BJ (cell line): ENCODE measurements around the gene ZSWIM8. TPM values are rescaled to one million over a fixed set of nuclear protein-coding genes. Genes with fewer than 3 reads are reported as not detected.

Experiments used
- CTCF ChIA-PET: fragments of 350-600 bp; formaldehyde crosslinking; extraction: SDS; loops from one replicate; lab custom pipeline; 2021; ENCODE audit warnings: antibody characterized with exemption, inconsistent platforms; lab: Yijun Ruan, JAX
- POLR2A ChIA-PET: fragments of 300-600 bp; sonication (Branson Sonifier 250); formaldehyde crosslinking; extraction: SDS; loops from one replicate; lab custom pipeline; 2021; ENCODE audit warnings: antibody characterized with exemption; lab: Charles Lee
- DNase-seq: peaks from one replicate; pipeline ENCODE4 v3.0.0-alpha.2; 2011; ENCODE audit warnings: low read depth
- H3K27me3 ChIP-seq: 2 replicates; pipeline ENCODE4 v1.6.0; 2011; ENCODE audit warnings: low read length; ENCODE audit not compliant: control insufficient read depth, insufficient read depth
- H3K36me3 ChIP-seq: 2 replicates; pipeline ENCODE4 v1.5.1; 2011; ENCODE audit warnings: low read length; ENCODE audit not compliant: control insufficient read depth, insufficient read depth
- H3K4me3 ChIP-seq: 2 replicates; pipeline ENCODE4 v1.5.1; 2011; ENCODE audit warnings: low read depth, mild to moderate bottlenecking, control low read depth, low read length
- CTCF ChIP-seq: IDR thresholded peaks from 2 replicates; pipeline ENCODE4 v1.5.1; 2011; ENCODE audit warnings: low read depth, mild to moderate bottlenecking, control low read depth, inconsistent platforms, low read length, moderate library complexity; ENCODE audit not compliant: insufficient read depth
- polyA plus RNA-seq: library from polyadenylated mRNA; depleted of rRNA; stranded (reverse); fragments of >200 nt; gene quantifications from 2 replicates; pipeline ENCODE4 v1.2.3, GENCODE V29; 2011; rRNA removed
- small RNA-seq: library from RNA; depleted of rRNA; stranded (forward); fragments of <200 nt; gene quantifications from one replicate; pipeline ENCODE3, GENCODE V24; 2012; ENCODE audit warnings: low replicate concordance, low read depth; ENCODE audit not compliant: insufficient read length

ZSWIM8 gene
- polyA plus RNA-seq, 1 experiment = 82.0 TPM

GRCh38 chr10:73848821-73849489, 63.5 kb downstream of the ZSWIM8 start:
- no peak for DNase-seq
- H3K4me3 ChIP-seq = no peak overlapping the region
- peaks cover 17% of the 10 kb centered on the region for H3K36me3 ChIP-seq
- ChIA-PET POLR2A (no interaction called here), CTCF (interaction anchor here (0.6 to 11.3 kb wide), 20 partner anchors 10 to 221 kb away, joined by 3 to 337 read pairs (median 4); partner anchors contain the start of gene CAMK2G)
- TF ChIP-seq CTCF = peak; percentile 99
- H3K27me3 ChIP-seq = no peaks in the 10 kb centered on the region

- no peak for DNase-seq
- no peak overlapping the region for H3K4me3 ChIP-seq
- H3K27me3 ChIP-seq = no peaks in the 10 kb centered on the region
- CTCF ChIA-PET = interaction anchor here (0.6 to 11.3 kb wide), 16 partner anchors 9 to 295 kb away, joined by 3 to 337 read pairs (median 8); partner anchors contain the start of gene CAMK2G
- POLR2A ChIA-PET = no interaction called here
- H3K36me3 ChIP-seq = peaks cover 17% of the 10 kb centered on the region
- no peak for TF ChIP-seq CTCF
These were observed 64.8 kb downstream of the ZSWIM8 start for GRCh38 chr10:73850211-73850610.

GRCh38 chr10:73850863-73851461, 65.6 kb downstream of the ZSWIM8 start:
- ChIA-PET CTCF (interaction anchor here (0.6 to 11.3 kb wide), 11 partner anchors 8 to 254 kb away, joined by 3 to 337 read pairs (median 11); partner anchors contain the start of gene CAMK2G), POLR2A (interaction anchor here (0.7 kb wide), 1 partner anchor 14 kb away, joined by 3 read pairs; no protein-coding TSS in a partner anchor)
- 0 out of 2 replicates have a peak, but pooled peaks have one; percentile 6 for TF ChIP-seq CTCF
- Histone ChIP-seq H3K36me3 (peaks cover 17% of the 10 kb centered on the region), H3K27me3 (no peaks in the 10 kb centered on the region), H3K4me3 (no peak overlapping the region)
- peak; percentile 88 for DNase-seq

Small RNA genes within 50 kb of the gene (small RNA-seq; reads per million reads assigned to genes)
- gene AC022400.4 = not detected
- gene AC022400.9 = not detected
- not detected for gene ZSWIM8-AS1

Other genes with a start within 250 kb of the ZSWIM8 start
- gene USP54, start 194.3 kb upstream of the ZSWIM8 start, polyA plus RNA-seq = 13.7 and 13.9 TPM in 2 replicates
- gene MYOZ1, start 144.1 kb upstream of the ZSWIM8 start, polyA plus RNA-seq = 8.3 and 9.6 TPM in 2 replicates
- 0.04 and 0.05 TPM in 2 replicates for gene SYNPO2L, start 129.6 kb upstream of the ZSWIM8 start, polyA plus RNA-seq
- gene AGAP5, start 87.5 kb upstream of the ZSWIM8 start, polyA plus RNA-seq = 3.3 and 4.0 TPM in 2 replicates
- 72.6 and 92.2 TPM in 2 replicates for gene SEC24C, start 41.2 kb upstream of the ZSWIM8 start, polyA plus RNA-seq
- 14.3 and 35.4 TPM in 2 replicates for gene CHCHD1, start 3.6 kb upstream of the ZSWIM8 start, polyA plus RNA-seq
- gene NDST2, start 26.0 kb downstream of the ZSWIM8 start, polyA plus RNA-seq = 19.9 and 27.2 TPM in 2 replicates
- gene CAMK2G, start 88.9 kb downstream of the ZSWIM8 start, polyA plus RNA-seq = 32.5 and 43.8 TPM in 2 replicates
- gene PLAU, start 125.5 kb downstream of the ZSWIM8 start, polyA plus RNA-seq = 25.2 and 37.2 TPM in 2 replicates
- gene VCL, start 212.5 kb downstream of the ZSWIM8 start, polyA plus RNA-seq = 235 and 255 TPM in 2 replicates